ENCODE data around the gene DAD1. TPM values are rescaled to one million over a fixed set of nuclear protein-coding genes. Genes with fewer than 3 reads are reported as not detected.
"Not testable (repeated sequence)": the region's sequence is repeated elsewhere in the genome, so short reads cannot be mapped to it uniquely, and the experiment has no call there.

Gene DAD1
- 327 and 358 TPM in 2 replicates for total RNA-seq
- polyA plus RNA-seq: 441 and 463 TPM in 2 replicates

DNA sequence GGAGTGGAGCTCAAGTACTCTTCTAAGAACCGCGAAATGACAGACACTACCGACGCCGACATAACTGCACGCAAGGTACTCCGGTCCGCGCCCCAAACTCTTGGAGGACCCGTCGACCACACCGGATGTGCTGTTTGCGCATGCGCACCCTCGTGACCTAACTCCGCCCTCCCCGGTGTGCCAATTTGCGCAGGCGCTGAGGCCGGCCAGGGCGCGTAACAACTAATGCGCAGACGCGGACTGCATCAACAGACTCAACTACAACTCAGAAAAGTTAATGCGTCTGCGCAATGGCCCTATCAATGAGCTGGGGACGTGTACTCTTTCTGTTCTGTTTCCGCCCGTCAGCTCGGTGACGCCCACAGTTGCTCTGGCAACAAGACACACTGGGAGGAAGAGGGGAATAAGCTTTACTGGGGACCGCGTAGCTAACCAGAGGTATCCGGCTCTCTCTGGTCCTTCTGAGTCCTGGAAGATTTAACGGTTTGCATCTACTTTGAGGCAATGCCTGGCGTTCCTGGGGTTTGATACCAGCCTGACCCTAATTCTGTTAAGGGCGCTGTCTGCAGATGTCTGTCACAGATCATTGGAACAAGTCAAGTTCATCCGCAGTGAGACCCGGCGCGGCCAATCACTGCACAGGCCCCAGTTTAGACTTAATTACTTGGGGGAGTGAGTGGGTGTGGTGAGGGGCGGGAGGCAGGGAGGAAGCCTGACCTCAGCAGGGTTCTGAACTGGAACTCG, at the start of gene DAD1:
Gene DAD1, minus strand, starts transcription at position 129 of the 744 bp plus-strand sequence. Its CDS starts 67 bp downstream, at position 62.
- DNase-seq (ENCODE audit: low spot score): peak; percentile 100
- under 1% methylated on average over 44 of the region's 44 CpGs for WGBS (ENCODE audit: low lambda C conversion rate, missing lambda C conversion rate)
- Histone ChIP-seq H3K27ac (peak within 1 kb of the TSS; percentile 90), H3K79me2 (peaks cover 45% of the 10 kb centered on the region), H3K27me3 (no peaks in the 10 kb centered on the region), H3K9me3 (ENCODE audit: low read depth) (no peaks in the 10 kb centered on the region), H4K20me1 (ENCODE audit: insufficient read depth, poor library complexity, severe bottlenecking) (no peaks in the 10 kb centered on the region), H3K4me2 (peak within 1 kb of the TSS; percentile 83), H3K9me2 (replicated peaks; ENCODE audit: insufficient read depth) (no peaks in the 10 kb centered on the region), H3K4me3 (peak within 1 kb of the TSS; percentile 47), H3K4me1 (ENCODE audit: insufficient read depth) (peaks cover 5% of the 10 kb centered on the region), H2AFZ (peak within 1 kb of the TSS; percentile 49), H3K36me3 (replicated peaks; ENCODE audit: insufficient read depth, low read depth) (no peaks in the 10 kb centered on the region)
- TF ChIP-seq EZH2 (IDR thresholded peaks at IDR 0.05; ENCODE audit: borderline replicate concordance) (no peak), EZH2phosphoT487 (IDR thresholded peaks at IDR 0.05; ENCODE audit: low read depth, severe bottlenecking, unreplicated experiment) (no peak)
- TF ChIP-seq, protein P1, sequence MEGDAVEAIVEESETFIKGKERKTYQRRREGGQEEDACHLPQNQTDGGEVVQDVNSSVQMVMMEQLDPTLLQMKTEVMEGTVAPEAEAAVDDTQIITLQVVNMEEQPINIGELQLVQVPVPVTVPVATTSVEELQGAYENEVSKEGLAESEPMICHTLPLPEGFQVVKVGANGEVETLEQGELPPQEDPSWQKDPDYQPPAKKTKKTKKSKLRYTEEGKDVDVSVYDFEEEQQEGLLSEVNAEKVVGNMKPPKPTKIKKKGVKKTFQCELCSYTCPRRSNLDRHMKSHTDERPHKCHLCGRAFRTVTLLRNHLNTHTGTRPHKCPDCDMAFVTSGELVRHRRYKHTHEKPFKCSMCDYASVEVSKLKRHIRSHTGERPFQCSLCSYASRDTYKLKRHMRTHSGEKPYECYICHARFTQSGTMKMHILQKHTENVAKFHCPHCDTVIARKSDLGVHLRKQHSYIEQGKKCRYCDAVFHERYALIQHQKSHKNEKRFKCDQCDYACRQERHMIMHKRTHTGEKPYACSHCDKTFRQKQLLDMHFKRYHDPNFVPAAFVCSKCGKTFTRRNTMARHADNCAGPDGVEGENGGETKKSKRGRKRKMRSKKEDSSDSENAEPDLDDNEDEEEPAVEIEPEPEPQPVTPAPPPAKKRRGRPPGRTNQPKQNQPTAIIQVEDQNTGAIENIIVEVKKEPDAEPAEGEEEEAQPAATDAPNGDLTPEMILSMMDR (IDR thresholded peaks at IDR 0.05; ENCODE audit: poor library complexity): no peak

DNA sequence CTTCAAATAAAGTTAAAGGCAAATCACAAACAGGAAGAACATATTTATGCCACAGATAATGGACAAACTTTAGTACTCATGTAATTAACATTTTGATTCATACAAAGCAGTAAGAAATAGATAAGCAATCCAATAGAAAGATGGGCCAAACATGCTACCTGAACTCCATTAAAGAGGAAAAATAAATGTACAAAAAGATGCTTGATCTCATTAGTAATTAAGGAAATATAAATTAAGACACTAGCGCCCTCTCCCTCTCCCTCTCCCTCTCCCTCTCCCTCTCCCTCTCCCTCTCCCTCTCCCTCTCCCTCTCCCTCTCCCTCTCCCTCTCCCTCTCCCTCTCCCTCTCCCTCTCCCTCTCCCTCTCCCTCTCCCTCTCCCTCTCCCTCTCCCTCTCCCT, 47.0 kb upstream of the DAD1 start:
- not testable (repeated sequence) for H3K4me3 ChIP-seq; H3K27me3 ChIP-seq; H3K9me3 ChIP-seq (ENCODE audit: low read depth); H4K20me1 ChIP-seq (ENCODE audit: insufficient read depth, poor library complexity, severe bottlenecking); H2AFZ ChIP-seq; H3K27ac ChIP-seq; H3K9me2 ChIP-seq (replicated peaks; ENCODE audit: insufficient read depth); H3K79me2 ChIP-seq; DNase-seq (ENCODE audit: low spot score); H3K4me2 ChIP-seq; H3K36me3 ChIP-seq (replicated peaks; ENCODE audit: insufficient read depth, low read depth); H3K4me1 ChIP-seq (ENCODE audit: insufficient read depth)
- no CpG with 5 or more reads among the region's 1 CpG for WGBS (ENCODE audit: low lambda C conversion rate, missing lambda C conversion rate)

DNA sequence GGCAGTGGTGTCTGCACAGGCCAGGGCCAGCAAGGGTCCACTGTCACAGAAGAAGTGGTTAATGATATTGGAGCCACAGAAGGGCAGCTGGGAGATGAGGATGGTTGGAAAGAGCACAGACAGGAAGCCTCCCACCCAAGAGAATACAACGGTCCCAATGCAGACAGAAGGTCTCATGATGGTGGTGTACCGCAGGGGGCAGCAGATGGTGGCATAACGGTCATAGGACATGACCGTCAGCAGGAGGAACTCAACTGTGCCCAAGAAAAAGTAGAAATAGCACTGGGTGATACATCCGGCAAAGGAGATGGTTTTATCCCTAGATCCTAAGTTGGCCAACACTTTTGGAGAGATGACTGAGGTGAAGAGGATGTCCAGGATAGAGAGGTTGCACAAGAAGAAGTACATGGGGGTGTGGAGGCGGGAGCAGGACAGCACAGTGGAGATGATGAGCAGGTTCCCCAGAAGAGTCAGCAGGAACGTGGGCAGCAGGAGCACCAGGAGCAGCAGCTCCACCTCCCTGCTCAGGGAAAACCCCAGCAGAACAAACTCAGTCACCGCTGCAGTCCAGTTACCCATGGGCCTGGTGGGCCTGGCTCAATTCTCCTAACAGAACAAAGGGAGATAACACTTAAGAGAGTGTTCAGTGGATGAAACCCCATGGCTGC, 45.3 kb upstream of the DAD1 start:
- H3K79me2 ChIP-seq: no peaks in the 10 kb centered on the region
- H3K4me1 ChIP-seq (ENCODE audit: insufficient read depth): no peaks in the 10 kb centered on the region
- H3K4me3 ChIP-seq: no peak overlapping the region
- H3K9me2 ChIP-seq (replicated peaks; ENCODE audit: insufficient read depth): no peaks in the 10 kb centered on the region
- TF ChIP-seq, protein P1 (IDR thresholded peaks at IDR 0.05; ENCODE audit: poor library complexity): no peak
- TF ChIP-seq EZH2 (IDR thresholded peaks at IDR 0.05; ENCODE audit: borderline replicate concordance) (no peak), EZH2phosphoT487 (IDR thresholded peaks at IDR 0.05; ENCODE audit: low read depth, severe bottlenecking, unreplicated experiment) (no peak)
- no peaks in the 10 kb centered on the region for H3K9me3 ChIP-seq (ENCODE audit: low read depth)
- no peaks in the 10 kb centered on the region for H3K27me3 ChIP-seq
- DNase-seq (ENCODE audit: low spot score): no peak
- H4K20me1 ChIP-seq (ENCODE audit: insufficient read depth, poor library complexity, severe bottlenecking): no peaks in the 10 kb centered on the region
- no peak overlapping the region for H3K4me2 ChIP-seq
- H3K36me3 ChIP-seq (replicated peaks; ENCODE audit: insufficient read depth, low read depth): no peaks in the 10 kb centered on the region
- 84% methylated on average over 8 of the region's 8 CpGs for WGBS (ENCODE audit: low lambda C conversion rate, missing lambda C conversion rate)
- no peak overlapping the region for H2AFZ ChIP-seq
- no peak overlapping the region for H3K27ac ChIP-seq

DNA sequence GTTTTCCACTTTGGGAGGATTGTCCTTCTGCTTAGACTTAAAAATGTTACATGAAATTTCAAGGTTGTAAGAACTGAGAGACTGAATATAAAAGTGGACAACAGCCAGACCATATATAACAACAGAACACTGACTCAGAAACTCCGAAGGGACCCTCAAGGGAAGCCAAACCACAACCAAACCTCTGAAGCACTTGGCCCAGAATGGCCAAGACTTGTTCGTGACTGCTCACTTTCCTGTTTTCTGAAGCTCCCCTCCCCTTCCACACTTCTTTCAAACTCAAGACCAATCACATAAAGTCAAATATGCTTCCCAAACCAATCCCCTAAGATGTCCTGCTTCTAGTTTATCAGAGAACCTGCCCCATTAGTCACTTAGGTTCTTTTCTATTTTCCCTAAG, 41.5 kb upstream of the DAD1 start:
- no peaks in the 10 kb centered on the region for H3K79me2 ChIP-seq
- no peaks in the 10 kb centered on the region for H3K9me3 ChIP-seq (ENCODE audit: low read depth)
- no peaks in the 10 kb centered on the region for H3K27me3 ChIP-seq
- H3K27ac ChIP-seq: no peak overlapping the region
- H3K4me3 ChIP-seq: no peak overlapping the region
- TF ChIP-seq EZH2phosphoT487 (IDR thresholded peaks at IDR 0.05; ENCODE audit: low read depth, severe bottlenecking, unreplicated experiment) (no peak), EZH2 (IDR thresholded peaks at IDR 0.05; ENCODE audit: borderline replicate concordance) (no peak)
- TF ChIP-seq, protein P1 (IDR thresholded peaks at IDR 0.05; ENCODE audit: poor library complexity): no peak
- H3K4me2 ChIP-seq: no peak overlapping the region
- 91% methylated on average over 2 of the region's 2 CpGs for WGBS (ENCODE audit: low lambda C conversion rate, missing lambda C conversion rate)
- H4K20me1 ChIP-seq (ENCODE audit: insufficient read depth, poor library complexity, severe bottlenecking): no peaks in the 10 kb centered on the region
- DNase-seq (ENCODE audit: low spot score): no peak
- no peaks in the 10 kb centered on the region for H3K36me3 ChIP-seq (replicated peaks; ENCODE audit: insufficient read depth, low read depth)
- H3K4me1 ChIP-seq (ENCODE audit: insufficient read depth): no peaks in the 10 kb centered on the region
- no peaks in the 10 kb centered on the region for H3K9me2 ChIP-seq (replicated peaks; ENCODE audit: insufficient read depth)
- no peak overlapping the region for H2AFZ ChIP-seq
